Activated CD8-positive, alpha-beta T cell treated with anti-CD3 and anti-CD28 coated beads for 36 hours (primary cell): ENCODE measurements around the gene ERCC1. TPM values are rescaled to one million over a fixed set of nuclear protein-coding genes. Genes with fewer than 3 reads are reported as not detected.

Source experiments
- ATAC-seq: fragments of 200-7000 bp; cut with Tn5 transposase; one replicate; pipeline ENCODE4 v1.10.0; 2021; ENCODE audit warnings: mild to moderate bottlenecking, moderate library complexity
- CTCF ChIA-PET: fragments of 350-600 bp; sonication (Branson Sonifier 250); formaldehyde crosslinking; loops from one replicate; lab custom pipeline; 2021; ENCODE audit warnings: antibody characterized with exemption; lab: Charles Lee
- POLR2A ChIA-PET: fragments of 350-600 bp; sonication (Branson Sonifier 250); formaldehyde crosslinking; loops from one replicate; lab custom pipeline; 2021; ENCODE audit warnings: antibody characterized with exemption; lab: Charles Lee
- DNase-seq: peaks from one replicate; pipeline ENCODE4 v3.0.0-alpha.2; 2020
- H3K27ac Mint-ChIP-seq: one replicate; pipeline ENCODE4 v1.8.0; 2021; ENCODE audit warnings: mild to moderate bottlenecking, mixed read lengths
- H3K27me3 Mint-ChIP-seq: one replicate; pipeline ENCODE4 v1.8.0; 2021; ENCODE audit warnings: mixed read lengths
- H3K36me3 Mint-ChIP-seq: one replicate; pipeline ENCODE4 v1.8.0; 2021; ENCODE audit warnings: low read depth, mixed read lengths
- H3K4me1 Mint-ChIP-seq: one replicate; pipeline ENCODE4 v1.8.0; 2021; ENCODE audit warnings: low read depth, mixed read lengths
- H3K4me3 Mint-ChIP-seq: one replicate; pipeline ENCODE4 v1.8.0; 2021; ENCODE audit warnings: mild to moderate bottlenecking, moderate library complexity, mixed read lengths
- H3K9me3 Mint-ChIP-seq: one replicate; pipeline ENCODE4 v1.8.0; 2021; ENCODE audit warnings: mixed read lengths
- CTCF ChIP-seq: fragments of 200-600 bp; IDR thresholded peaks from one replicate; pipeline ENCODE4 v1.8.0; 2022; ENCODE audit warnings: antibody characterized with exemption, mild to moderate bottlenecking
- intact Hi-C: fragments of 100-400 bp; cut with micrococcal nuclease; formaldehyde crosslinking; loops from one replicate; pipeline ENCODE4 v1.10.0; 2022
- total RNA-seq, 2 experiments: library from RNA; stranded (reverse); gene quantifications; one replicate each; pipeline ENCODE4 v1.2.3, GENCODE V29; 2021

ERCC1 gene
- total RNA-seq, 2 experiments from 2014 or later = 41.6 to 46.5 TPM

- ChIA-PET POLR2A (interaction anchor here (2.0 to 2.1 kb wide), 2 partner anchors 17 to 27 kb away, joined by 8 to 16 read pairs; partner anchors contain the start of gene FOSB), CTCF (interaction anchor here (1.1 to 1.2 kb wide), 2 partner anchors 18 to 28 kb away, joined by 3 to 6 read pairs; no protein-coding TSS in a partner anchor)
- H3K9me3 Mint-ChIP-seq = no peaks in the 10 kb centered on the region
- peaks cover 38% of the 10 kb centered on the region for H3K4me1 Mint-ChIP-seq
- peak; percentile 48 for ATAC-seq
- H3K4me3 Mint-ChIP-seq = peak overlapping the region; percentile 71
- H3K27me3 Mint-ChIP-seq = no peaks in the 10 kb centered on the region
- H3K27ac Mint-ChIP-seq = peak overlapping the region; percentile 81
- peak; percentile 60 for DNase-seq
- TF ChIP-seq CTCF = no peak
- H3K36me3 Mint-ChIP-seq = peaks cover 2% of the 10 kb centered on the region
- intact Hi-C loops = no loop called here
These were observed 27.6 kb upstream of the ERCC1 start for GRCh38 chr19:45451131-45451849.

- Mint-ChIP-seq H3K4me1 (peaks cover 34% of the 10 kb centered on the region), H3K27me3 (no peaks in the 10 kb centered on the region), H3K36me3 (peaks cover 5% of the 10 kb centered on the region), H3K4me3 (peak overlapping the region; percentile 77), H3K27ac (peak overlapping the region; percentile 91), H3K9me3 (no peaks in the 10 kb centered on the region)
- TF ChIP-seq CTCF = no peak
- ChIA-PET POLR2A (interaction anchor here (0.6 to 3.7 kb wide), 4 partner anchors 11 to 29 kb away, joined by 3 to 15 read pairs (median 12); partner anchors contain the start of gene FOSB), CTCF (interaction anchor here (1.0 to 6.0 kb wide), 3 partner anchors 10 to 35 kb away, joined by 3 to 72 read pairs (median 36); no protein-coding TSS in a partner anchor)
- DNase-seq = no peak
- intact Hi-C loops = no loop called here
- ATAC-seq = peak; percentile 20
These were observed 26.3 kb upstream of the ERCC1 start for GRCh38 chr19:45450012-45450333.

- no peak for TF ChIP-seq CTCF
- no peaks in the 10 kb centered on the region for H3K9me3 Mint-ChIP-seq
- peak overlapping the region; percentile 60 for H3K27ac Mint-ChIP-seq
- ATAC-seq = no peak
- ChIA-PET CTCF (interaction anchor here (1.4 to 6.0 kb wide), 4 partner anchors 9 to 31 kb away, joined by 3 to 72 read pairs (median 22); no protein-coding TSS in a partner anchor), POLR2A (interaction anchor here (1.1 to 3.7 kb wide), 3 partner anchors 9 to 30 kb away, joined by 11 to 15 read pairs (median 12); partner anchors contain the start of gene FOSB)
- no peak for DNase-seq
- intact Hi-C loops = no loop called here
- no peaks in the 10 kb centered on the region for H3K27me3 Mint-ChIP-seq
- H3K36me3 Mint-ChIP-seq = peaks cover 5% of the 10 kb centered on the region
- H3K4me3 Mint-ChIP-seq = peak overlapping the region; percentile 61
- H3K4me1 Mint-ChIP-seq = peaks cover 42% of the 10 kb centered on the region
These were observed 25.2 kb upstream of the ERCC1 start for GRCh38 chr19:45448887-45449299.

DNA sequence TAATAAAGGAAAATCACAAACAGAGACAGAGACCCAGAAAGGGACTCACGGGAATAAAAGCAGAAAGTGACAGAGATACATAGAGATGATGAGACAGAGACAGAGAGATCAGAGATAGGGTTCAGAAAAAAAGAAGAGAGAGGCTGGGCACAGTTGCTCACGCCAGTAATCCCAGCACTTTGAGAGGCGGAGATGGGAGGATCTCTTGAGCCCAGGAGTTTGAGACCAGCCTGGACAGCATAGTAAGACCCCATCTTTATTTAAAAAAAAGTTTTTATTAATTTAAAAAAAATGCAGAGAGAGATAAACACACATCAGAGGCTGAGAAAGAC, 24.7 kb upstream of the ERCC1 start:
- no peak overlapping the region for H3K4me3 Mint-ChIP-seq
- ATAC-seq = no peak
- CTCF ChIA-PET = interaction anchor here (1.0 to 6.0 kb wide), 5 partner anchors 9 to 32 kb away, joined by 3 to 72 read pairs (median 8); no protein-coding TSS in a partner anchor

More for the DNA sequence above, 24.7 kb upstream of the ERCC1 start:
- POLR2A ChIA-PET = interaction anchor here (2.2 to 3.7 kb wide), 2 partner anchors 9 to 20 kb away, joined by 12 to 15 read pairs; partner anchors contain the start of gene FOSB
- intact Hi-C loops = no loop called here
- Mint-ChIP-seq H3K27ac (no peak overlapping the region), H3K4me1 (peaks cover 45% of the 10 kb centered on the region), H3K36me3 (peaks cover 5% of the 10 kb centered on the region), H3K27me3 (no peaks in the 10 kb centered on the region), H3K9me3 (no peaks in the 10 kb centered on the region)
- no peak for DNase-seq
- TF ChIP-seq CTCF = no peak
